Activated CD4-positive, alpha-beta T cell treated with anti-CD3 and anti-CD28 coated beads, Interleukin-2, Interleukin-4, amounts not matched to agents 100 ng/mL and 50 ng/mL, durations not matched to agents 16 hours and 8 hours (primary cell): Measurements from ENCODE around the gene SCN3A.

Source experiments
- DNase-seq: peaks from one replicate; pipeline ENCODE4 v3.0.0-alpha.2; 2020; ENCODE audit warnings: low spot score

Gene SCN3A

GRCh38 chr2:165191096-165191728 lies 12.6 kb downstream of the SCN3A start:
- no peak for DNase-seq

DNA sequence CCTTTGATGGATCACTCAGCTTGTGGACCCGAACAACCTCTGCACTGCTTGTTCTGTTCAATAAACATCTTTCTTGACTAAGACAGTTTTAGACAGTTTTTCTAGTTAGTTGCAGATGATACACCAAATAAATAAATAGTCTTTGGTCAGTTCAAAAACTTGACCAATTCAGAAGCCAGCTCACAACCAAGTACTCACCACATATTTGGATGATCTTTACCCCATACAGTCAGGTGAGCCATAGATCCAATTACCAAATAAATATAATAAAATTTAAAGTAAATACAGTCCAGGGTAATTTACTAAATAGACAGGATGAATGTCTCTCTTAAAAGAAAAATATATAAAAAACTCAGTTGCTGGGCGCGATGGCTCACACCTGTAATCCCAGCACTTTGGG lies 18.2 kb downstream of the SCN3A start:
- DNase-seq = no peak

DNA sequence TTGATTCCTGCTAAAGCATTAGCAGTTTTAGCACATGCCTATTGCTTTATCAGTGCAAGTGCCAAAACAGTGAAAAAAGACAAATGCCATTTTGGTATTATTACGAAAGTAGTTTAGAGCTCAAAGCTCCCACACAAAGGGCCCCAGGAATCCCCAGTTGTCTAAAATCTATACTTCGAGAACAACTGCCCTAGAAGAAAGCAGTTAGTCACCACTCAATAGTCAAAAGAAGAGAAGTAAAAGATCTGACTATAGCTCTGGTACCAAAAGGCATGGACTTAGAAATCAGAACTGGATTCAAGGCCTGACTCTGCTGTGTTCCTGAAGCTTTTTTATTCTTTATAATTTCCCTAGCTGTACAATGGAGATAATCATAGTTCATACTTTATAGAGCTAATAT lies 21.8 kb downstream of the SCN3A start:
- DNase-seq = peak; percentile 2

GRCh38 chr2:165176780-165177179 lies 27.1 kb downstream of the SCN3A start:
- no peak for DNase-seq

DNA sequence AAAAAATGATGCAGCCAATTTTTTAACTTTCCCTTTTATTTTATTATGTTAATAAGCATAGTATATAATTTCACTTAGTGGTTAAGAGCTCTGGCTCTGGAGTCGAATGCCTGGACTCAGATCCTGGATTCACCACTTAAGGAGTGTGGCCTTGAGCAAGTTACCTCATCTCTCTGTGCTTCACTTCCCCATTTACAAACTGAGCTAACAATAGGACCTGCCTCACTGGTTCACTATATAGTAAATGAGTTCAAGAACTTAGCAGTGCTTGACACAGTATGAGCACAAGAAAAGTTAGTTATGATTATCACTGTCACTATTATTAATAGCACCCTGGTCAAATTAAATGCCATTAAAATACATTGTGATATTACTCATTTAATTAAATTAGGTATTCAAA lies 30.6 kb downstream of the SCN3A start:
- no peak for DNase-seq

DNA sequence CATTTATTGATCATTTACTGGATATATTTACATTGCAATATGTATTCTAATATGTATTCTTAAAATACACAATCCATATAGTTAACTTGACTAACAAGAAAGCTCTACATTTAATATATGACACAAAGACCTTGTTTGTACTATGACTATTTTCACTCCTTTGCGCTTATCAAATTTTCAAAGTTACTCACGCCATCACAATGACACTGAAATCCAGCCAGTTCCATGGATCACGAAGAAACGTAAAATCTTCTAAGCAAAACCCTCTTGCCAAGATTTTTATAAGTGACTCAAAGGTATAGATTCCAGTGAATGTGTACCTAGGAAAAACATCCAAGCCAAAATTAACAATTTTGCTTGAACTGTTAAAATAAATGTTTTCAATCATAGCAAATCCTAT lies 39.6 kb downstream of the SCN3A start:
- no peak for DNase-seq

- DNase-seq = no peak
These were observed 40.1 kb downstream of the SCN3A start for GRCh38 chr2:165163761-165164160.

- no peak for DNase-seq
These were observed 41.4 kb downstream of the SCN3A start for GRCh38 chr2:165162466-165162865.

- no peak for DNase-seq
These were observed 42.3 kb downstream of the SCN3A start for GRCh38 chr2:165161510-165161909.

DNA sequence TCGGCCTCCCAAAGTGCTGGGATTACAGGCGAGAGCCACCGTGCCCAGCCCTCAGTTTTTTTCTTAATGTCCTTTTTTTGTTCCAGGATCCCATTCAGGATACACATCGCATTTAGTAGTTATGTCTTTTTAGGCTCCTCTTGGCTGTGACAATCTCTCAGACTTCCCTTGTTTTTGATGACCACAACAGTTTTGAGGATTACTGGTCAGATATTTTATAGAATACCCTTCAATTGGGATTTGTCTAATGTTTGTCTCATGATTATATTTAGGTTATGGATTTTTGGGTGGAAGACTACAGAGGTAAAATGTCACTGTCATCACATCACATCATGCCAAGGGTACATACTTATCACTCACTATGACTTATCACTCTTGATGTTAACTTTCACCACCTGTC lies 46.7 kb downstream of the SCN3A start:
- no peak for DNase-seq

GRCh38 chr2:165155152-165155551 lies 48.7 kb downstream of the SCN3A start:
- DNase-seq = no peak

DNA sequence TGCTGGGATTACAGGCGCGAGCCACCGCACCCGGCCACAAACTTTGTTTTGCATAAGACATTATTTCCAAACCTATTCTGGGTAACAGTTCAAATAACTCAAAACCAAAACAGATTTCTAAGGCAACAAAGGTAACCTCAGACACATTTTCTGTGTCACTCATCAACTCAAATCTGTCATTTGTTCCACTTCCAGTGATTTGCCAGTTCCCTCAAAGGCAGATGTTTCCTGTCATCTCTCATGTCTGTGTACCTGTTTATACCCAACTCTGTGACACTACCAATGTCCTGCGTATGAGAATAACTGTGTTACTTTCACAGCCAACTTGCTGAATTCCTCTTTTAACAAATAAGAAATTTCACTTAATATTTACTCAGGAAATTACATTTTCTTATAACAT lies 54.4 kb downstream of the SCN3A start:
- DNase-seq = peak; percentile 1

DNA sequence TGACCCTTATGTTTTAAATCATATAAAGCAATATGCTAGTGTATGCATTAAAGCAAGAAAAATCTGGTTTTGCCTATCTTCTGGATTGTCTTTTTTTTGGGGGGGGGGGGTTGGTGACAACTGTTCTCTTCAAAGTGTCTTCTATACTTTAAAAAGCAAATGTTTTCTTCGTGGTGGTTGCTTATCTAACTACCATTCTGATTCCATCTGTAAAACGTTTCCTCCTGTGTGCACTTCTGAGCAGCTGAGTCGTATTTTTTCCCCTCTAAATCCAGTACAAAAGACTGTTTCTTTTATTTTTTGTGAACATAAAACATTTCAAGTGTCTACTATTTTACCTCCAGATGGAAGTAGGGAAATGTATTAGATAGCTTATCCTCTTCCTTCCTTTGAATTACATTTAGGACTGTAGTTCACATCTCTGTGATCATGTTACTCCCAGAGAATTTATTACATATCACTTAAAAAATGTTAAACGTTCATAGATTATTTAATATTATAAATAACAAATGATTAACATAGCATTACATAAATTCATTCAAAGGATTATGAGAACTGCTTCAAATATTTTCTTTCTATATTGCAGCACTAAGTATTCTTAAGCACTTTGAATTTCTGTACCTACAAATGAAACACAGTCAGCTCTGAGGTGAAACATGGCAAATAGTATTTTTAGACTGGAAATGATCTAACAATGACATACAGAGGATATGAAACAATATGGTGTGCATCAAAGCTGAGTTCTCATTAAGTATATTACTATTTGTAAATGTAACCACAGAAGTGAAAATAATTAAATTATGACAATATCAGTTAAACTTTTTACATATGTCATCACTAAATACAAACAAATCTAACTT lies 56.4 kb downstream of the SCN3A start:
- no peak for DNase-seq

GRCh38 chr2:165144315-165144714 lies 59.5 kb downstream of the SCN3A start:
- DNase-seq = no peak

GRCh38 chr2:165141601-165142354 lies 62.1 kb downstream of the SCN3A start:
- DNase-seq = no peak

GRCh38 chr2:165126244-165126643 lies 77.6 kb downstream of the SCN3A start:
- DNase-seq = no peak

DNA sequence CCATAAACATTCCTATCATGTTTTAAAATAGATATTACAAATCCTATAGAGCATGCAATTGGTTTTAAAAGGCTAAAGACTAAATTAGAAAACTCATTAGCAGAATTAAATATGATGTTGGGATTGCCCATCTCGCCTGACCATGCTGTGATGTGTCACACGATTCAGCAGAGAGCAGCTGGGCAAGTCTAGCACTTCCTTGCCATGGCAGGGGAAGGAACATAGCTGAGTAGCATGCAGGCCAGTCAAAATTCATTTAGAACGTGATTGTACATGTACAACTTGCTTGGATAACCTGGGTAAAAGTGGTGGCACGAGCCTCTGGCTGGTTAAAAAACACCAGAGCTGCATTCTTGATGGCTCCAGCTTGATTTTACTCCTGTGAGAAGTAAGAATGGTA lies 81.3 kb downstream of the SCN3A start:
- no peak for DNase-seq

- DNase-seq = no peak
These were observed 82.9 kb downstream of the SCN3A start for GRCh38 chr2:165120740-165121467.

GRCh38 chr2:165115258-165115657 lies 88.6 kb downstream of the SCN3A start:
- DNase-seq = no peak

DNA sequence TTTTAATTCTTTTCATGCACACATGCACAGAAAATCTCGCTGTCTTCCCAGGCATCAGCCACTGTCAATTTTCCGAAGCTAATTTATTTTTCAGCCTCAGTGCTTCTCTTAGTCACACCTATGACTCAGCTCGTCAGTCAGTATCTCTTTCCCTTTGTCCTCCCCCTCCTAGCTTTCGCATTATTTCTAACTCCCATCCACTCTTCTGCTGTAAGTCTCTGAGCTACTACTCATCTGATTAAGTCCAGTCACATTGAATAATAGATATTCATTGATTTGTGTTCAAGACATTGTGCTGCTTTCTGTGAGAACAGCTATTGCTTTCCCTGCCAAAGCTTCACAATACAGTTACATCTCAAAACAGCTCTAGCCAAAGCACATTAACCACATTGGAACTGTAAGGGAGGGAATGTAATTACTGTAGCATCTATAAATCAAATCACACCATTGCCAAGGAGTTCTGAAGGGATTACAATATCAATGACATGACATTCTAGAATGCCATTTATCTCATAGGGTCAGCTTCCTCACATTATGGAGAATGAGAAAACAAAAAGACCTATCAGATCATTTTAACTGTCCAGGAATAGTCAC lies 89.4 kb downstream of the SCN3A start:
- no peak for DNase-seq

DNA sequence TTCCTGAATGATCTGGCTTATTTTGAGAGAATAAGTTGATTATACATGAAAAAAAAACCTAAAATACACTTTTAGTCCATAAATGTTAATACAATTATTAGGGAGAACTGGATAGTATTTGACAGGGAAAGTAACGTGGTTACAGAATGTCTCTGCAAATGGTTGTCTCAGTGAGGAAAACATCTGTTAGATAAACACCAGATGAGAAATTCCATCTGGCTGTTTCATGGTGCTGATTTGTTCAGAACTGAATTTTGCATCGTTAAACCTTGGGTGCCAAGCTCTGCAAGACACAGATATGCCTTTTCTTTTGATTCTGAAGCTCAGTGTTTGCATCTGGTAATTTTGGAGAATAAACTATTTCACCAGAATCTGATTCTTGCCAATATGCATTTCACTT lies 90.4 kb downstream of the SCN3A start:
- no peak for DNase-seq

DNA sequence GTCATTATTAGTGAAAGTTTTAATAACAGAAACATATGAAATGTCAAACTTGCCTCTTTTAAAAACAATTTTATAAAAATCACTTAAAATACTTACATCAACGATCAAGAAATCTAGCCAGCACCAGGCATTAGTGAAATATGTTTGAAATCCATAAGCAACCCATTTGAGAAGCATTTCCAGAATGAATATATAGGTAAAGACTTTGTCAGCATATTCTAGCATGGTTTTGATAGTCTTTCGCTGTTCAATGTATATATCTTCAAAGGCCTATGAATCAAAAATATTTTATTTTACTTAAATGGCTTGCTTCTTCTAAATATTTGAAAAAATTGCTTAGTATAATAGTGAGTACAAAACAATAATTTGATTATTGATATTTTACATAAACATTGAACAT lies 91.1 kb downstream of the SCN3A start:
- DNase-seq = no peak
